ENCODE measurements around the gene TBL3.

TBL3 gene

DNA sequence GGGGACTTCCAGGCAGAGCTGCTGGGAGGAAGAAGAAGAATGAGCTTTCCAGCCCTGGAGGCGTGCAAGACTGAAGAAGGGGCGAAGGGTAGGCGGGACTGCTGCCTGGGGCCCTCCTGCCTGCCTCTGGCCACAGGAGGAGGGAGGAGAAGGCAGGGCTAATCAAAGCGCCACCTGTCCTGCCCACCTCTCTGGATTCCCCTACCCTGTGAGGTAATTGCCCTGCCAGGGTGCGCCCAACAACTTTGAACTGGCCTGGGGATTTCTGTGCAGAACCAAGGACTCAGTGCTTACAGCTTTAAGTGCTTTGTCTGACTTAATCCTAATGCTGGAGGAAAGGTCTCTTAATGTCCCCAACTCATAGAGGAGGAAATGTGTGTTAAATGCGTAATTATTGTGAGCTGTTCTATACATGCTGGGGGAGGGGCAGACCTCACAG, 9.6 kb downstream of the TBL3 start, which contains the start of gene NOXO1:
NOXO1 (minus strand) TSS at position 72 of the 439 bp plus-strand sequence. CDS start 290 bp downstream, outside the sequence.
- no peak for DNase-seq (ENCODE audit: low read depth in 2 of 2)

DNA sequence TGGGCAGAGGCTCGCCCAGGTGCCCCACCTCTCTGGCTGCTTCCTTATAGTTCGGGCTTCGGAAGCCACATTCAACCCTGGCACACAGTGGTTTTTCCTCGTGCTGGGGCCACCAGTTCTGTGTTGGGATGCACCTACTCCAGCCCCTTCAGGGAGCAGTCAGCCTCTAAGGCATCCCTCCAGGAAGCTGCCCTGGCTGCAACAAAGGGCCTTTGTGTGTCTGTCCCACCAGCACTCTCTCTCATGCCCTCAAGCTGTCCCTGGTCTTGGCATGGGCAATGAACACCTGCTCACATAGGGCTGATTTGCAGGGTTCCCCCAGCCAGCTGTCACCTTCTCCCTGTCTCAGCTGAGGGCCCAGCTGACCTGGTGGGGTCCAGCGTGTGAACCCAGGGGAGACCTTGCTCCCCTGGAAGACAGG, 10.2 kb downstream of the TBL3 start:
- no peak for DNase-seq (ENCODE audit: low read depth in 2 of 2)

DNA sequence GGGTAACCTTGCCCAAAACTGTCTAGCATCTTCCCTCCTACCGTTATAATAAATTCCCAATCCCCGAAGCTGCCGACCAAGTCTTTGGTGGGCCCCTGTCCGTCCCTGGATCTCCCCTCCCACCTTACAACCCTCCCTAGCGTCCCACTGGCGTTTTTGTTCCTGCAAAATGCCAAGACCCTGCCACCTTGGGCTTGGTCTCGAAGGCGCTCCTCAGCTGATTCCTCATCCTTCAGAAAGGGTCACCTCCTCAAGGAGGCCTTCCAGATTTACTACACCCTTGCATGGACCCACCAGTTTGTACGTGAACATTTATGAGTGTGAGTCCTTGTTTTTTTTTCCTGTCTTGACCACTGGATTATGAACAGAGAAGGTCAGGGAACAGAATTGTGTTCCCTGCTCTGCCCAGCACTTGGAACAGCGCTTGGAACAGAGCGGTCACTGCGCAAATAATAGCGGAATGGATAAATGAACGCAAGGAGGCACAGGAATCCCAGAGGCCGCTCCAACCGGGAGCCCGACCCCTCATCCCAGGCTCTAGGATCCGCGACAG, 11.2 kb downstream of the TBL3 start:
- no peak for DNase-seq (ENCODE audit: low read depth in 2 of 2)

DNA sequence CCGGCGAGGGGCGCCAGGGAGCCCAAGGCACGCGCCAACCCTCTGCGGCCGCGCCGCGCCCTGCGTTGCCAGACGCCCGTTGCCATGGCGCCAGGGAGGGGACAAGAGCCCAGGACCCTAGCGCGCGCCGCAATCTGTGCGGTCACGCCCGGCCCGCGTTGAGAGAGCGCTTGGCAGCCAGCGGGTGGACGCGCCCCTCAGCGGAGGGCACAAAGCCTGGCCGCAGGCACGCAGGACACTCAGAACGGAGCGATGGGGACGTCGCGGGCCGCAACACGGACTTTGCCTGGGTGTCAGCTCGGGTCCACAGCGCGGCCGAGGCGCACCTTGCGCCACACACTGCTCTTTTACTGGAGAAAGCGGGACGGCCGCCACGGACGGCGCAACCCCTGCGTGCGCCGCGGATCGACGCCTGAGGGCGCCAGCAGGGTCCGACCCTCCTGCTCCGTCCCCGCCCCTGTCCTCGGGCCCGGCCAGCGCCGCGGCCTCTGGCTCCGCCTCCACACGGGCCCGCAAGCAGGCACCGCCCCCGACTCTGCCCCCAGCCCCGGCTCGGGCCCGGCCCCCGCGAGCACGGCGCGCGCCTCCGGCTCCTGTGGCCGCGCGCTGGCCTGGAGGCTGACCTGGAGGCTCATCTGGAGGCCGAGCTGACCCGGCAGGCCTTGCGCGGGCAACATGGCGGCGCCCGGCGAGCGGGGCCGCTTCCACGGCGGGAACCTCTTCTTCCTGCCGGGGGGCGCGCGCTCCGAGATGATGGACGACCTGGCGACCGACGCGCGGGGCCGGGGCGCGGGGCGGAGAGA, 11.9 kb downstream of the TBL3 start, which contains the start of gene GFER:
GFER (plus strand) TSS at position 650 of the 803 bp plus-strand sequence; CDS start at position 676, 26 bp downstream.
- DNase-seq (ENCODE audit: low read depth in 2 of 2): peak; percentile 41 to 50

DNA sequence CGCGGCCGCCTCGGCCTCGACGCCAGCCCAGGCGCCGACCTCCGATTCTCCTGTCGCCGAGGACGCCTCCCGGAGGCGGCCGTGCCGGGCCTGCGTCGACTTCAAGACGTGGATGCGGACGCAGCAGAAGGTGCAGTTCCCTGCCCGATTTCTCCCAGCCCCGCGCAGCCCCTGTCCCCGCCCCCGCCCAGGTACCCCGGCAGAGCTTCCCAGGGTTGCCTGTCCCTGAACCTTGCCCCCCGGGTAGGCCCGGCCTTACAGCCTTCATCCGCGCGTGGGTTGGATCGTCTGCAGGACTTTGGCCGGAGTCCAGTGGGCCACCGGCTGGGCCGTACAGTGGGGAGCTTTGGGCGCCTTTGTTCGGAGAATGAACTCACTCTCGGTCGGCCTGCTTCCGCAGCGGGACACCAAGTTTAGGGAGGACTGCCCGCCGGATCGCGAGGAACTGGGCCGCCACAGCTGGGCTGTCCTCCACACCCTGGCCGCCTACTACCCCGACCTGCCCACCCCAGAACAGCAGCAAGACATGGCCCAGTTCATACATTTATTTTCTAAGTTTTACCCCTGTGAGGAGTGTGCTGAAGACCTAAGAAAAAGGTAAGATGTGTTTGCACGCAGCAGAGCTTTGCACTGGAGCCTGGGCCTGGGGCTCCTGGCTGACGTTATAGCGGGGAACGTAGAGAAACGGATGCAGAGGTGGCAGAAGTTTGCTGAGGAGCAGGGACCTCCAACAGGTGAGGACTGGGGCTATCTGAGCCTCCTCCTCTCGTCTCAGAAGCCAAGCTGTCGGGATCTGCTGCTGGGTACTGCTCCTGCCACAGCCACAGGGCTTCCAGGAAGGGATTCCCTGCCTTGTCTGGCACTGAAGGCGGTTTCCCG, 12.7 kb downstream of the TBL3 start:
- DNase-seq (ENCODE audit: low read depth in 2 of 2): no peak

DNA sequence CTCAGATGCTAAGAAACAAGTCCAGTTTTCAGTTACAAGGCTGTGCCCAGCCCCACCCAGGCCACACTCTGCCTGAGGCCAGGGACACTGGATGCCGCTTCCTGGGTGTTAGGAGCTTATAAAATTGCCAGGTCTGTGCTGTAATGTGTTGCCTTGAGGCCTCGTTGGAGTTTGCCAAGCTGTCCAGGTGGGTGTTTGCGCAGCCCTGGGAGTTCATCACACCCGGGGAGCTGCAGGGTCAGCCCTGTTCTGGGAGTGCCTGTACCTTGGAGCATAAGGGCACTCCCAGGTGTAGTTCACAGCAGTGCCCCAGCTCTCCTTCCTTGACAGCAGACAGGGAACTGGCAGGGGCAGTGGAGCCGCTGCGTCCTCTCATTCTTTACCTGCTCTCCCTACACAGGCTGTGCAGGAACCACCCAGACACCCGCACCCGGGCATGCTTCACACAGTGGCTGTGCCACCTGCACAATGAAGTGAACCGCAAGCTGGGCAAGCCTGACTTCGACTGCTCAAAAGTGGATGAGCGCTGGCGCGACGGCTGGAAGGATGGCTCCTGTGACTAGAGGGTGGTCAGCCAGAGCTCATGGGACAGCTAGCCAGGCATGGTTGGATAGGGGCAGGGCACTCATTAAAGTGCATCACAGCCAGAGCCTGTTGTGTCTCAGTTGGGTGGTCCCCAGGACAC, 13.8 kb downstream of the TBL3 start:
- no peak for DNase-seq (ENCODE audit: low read depth in 2 of 2)

DNA sequence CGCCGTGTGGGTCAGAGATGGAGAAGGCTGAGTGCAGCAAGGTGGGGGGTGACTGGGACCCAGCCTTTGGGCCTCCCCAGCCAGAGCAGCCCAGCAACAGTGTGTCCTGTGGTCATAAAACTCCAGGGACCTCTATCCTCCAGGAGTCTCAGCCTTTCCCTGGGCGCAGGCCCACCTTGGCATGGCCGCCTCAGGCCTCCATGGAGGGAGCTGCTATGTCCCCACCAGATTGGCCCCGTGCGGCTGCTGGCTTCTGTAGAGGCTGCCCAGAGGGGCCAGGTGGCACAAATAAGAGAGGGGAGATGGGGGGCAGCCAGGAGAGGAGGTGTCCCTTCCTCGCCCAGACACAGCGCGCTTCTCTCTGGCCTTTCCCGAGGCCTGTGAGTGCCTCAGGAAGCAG, 15.3 kb downstream of the TBL3 start:
- DNase-seq (ENCODE audit: low read depth in 2 of 2): no peak

DNA sequence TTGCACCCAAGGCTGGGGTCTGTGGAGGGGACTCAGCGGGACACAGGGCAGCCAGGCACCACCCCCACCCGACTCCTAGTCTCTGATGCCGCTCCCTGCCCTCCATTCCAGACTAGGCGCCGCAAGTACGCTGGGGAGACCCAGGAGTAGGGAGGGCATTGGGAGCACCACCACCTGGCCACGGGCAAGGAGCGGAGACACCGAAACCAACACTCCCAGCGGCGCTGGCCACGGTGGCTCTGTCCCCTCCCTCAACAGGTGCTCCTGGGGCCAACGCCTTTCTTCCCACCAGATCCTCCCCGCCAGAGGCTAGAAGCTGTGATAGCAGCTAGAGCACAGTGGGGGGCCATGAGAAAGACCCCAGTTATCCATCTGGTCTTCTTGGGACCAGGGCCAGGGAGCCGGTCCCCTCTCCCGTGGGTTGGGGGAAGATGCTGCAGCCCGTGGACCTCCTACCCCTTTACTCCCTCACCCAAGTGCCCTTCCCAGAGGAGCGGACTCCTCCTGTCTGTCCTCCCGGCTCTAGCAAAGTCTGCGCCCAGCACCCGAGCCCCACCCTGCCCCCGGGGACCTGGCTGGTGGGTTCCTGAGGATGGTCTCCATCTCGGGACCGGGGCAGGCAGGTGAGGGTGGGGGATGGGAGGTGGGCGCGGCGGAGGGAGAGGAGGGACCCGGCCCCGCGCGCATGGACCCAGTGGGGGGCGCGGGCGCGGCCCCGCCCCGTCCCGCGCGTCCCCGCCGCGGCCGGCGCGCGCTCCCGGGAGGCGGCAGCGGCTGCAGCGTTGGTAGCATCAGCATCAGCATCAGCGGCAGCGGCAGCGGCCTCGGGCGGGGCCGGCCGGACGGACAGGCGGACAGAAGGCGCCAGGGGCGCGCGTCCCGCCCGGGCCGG, 17.6 kb downstream of the TBL3 start, which contains the start of gene SYNGR3:
SYNGR3 (plus strand) TSS at position 762 of the 892 bp plus-strand sequence. CDS start 133 bp downstream, outside the sequence.
- DNase-seq (ENCODE audit: low read depth in 2 of 2): no peak

DNA sequence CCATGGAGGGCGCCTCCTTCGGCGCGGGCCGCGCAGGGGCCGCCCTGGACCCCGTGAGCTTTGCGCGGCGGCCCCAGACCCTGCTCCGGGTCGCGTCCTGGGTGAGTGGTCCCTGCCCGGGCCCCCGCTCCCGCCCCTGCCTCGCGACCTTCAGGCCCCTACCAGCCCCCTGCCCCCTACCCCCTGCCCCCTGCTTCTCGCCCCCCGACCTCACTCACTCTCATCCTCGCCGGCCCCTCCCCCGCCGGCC, 18.2 kb downstream of the TBL3 start:
- DNase-seq (ENCODE audit: low read depth in 2 of 2): no peak

DNA sequence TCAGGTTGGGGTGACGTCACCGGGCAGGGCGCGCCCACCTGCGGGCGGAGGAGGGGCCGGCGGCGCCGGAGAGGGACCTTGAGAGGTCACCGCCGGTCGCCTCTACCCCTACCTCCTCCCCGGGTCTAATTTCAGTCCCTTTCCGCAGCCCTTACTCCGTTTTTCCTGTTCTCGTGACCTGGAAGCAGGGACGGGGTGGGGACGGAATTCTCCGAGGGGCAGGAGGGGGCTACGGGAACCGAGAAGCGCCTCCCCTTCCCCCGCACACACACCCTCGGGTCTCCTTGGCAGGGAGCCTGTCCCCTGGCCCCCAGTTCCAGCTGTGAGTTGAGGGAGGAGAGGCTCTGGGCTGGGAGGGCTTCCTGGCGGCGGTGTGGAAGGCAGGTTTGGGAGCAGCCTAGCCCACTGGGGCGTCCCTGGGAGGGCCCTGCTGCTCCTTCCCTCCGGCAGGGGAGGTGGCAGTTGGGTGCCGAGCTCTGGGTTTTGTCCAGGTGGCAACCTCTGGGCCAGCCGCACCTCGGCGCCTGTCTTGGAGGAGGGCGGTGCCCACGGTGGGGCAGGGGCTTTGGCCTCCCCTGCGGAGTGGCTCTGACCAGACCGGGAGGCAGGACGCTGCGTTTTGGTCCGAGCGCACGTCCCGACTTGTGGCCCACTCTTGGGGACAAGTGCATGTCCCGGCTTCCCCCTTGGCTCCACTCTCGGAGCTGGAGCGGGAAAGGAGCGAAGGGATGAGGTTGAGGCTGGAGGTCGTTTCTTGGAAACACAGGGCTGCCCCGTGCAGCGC, 18.7 kb downstream of the TBL3 start:
- DNase-seq (ENCODE audit: low read depth in 2 of 2): no peak

DNA sequence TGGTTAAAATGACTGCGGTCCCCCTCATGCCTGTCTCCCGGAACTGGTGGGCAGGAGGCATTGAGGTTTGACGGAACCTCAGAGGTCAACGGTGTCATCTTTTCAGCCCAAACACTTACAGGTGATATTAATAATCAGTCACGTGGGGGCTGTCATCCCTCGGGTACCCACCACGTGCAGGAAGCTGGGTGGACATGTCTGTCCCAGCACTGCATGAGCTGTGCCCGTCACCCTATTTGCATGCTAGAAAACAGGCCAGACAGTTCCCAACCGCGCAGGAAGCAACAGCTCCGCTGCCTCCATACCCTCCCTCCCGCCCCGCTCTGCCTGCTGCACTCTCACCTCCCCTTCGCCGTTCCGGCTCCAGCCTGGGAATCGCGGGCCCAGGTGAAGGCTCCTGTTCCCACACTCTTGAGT, 19.3 kb downstream of the TBL3 start:
- no peak for DNase-seq (ENCODE audit: low read depth in 2 of 2)

DNA sequence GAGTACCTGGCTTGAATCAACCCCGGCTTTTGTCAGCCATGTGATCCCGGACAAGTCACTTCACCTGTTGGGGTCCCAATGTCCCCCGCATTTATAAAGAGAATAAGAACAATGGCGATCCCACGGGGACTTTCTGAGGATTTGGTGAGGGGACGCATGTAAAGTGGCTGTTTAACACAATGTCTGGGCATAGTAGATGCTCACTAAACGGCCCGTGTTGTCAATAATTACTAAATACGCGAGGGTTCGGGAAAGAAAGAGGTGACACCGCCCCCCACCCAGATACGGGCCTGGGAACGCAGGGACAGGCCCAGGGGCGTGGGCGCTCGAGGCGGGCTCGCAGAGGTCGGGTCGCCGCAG, 19.7 kb downstream of the TBL3 start:
- no peak for DNase-seq (ENCODE audit: low read depth in 2 of 2)

DNA sequence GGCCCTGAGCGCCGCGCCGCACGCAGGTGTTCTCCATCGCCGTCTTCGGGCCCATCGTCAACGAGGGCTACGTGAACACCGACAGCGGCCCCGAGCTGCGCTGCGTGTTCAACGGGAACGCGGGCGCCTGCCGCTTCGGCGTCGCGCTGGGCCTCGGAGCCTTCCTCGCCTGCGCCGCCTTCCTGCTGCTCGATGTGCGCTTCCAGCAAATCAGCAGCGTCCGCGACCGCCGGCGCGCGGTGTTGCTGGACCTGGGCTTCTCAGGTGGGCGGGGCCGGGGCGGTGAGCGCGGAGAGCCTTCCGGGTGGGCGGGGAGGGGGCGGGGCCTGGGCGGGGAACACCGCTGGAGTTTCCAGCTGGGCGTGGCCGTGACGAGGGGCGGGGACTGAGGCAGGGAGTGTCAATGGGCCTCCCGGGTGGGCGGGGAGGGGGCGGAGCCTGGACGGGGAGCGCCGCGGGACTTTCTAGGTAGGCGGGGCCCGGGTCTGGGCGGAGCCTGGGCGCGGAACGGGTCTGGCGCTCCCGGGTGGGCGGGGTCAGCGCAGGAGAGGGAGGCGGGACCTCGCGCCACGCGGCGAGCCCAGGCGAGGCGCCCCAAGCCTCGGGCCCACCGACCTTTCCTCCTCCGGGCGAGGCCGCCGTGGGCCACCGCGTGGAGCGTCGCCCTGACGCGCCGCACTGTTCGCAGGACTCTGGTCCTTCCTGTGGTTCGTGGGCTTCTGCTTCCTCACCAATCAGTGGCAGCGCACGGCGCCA, 20.3 kb downstream of the TBL3 start:
- DNase-seq (ENCODE audit: low read depth in 2 of 2): peak; percentile 94 to 98

DNA sequence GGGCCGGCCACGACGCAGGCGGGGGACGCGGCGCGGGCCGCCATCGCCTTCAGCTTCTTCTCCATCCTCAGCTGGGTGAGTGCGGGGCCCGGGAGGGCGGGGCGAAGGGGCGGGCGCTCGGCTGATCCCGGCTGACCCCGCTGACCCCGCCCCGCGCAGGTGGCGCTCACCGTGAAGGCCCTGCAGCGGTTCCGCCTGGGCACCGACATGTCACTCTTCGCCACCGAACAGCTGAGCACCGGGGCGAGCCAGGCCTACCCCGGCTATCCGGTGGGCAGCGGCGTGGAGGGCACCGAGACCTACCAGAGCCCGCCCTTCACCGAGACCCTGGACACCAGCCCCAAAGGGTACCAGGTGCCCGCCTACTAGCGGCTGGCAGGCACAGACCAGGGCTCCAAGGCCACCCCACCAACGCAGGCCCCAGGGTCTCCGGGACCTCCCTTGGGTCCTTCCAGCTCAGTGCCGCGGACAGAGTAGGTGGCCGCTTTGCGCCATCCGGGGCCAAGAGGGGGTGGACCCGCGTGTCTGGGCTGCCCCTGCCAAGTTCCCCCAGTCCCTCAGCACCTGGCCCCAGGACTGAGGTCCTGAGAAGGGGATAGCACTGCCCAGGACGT, 21.0 kb downstream of the TBL3 start:
- no peak for DNase-seq (ENCODE audit: low read depth in 2 of 2)

DNA sequence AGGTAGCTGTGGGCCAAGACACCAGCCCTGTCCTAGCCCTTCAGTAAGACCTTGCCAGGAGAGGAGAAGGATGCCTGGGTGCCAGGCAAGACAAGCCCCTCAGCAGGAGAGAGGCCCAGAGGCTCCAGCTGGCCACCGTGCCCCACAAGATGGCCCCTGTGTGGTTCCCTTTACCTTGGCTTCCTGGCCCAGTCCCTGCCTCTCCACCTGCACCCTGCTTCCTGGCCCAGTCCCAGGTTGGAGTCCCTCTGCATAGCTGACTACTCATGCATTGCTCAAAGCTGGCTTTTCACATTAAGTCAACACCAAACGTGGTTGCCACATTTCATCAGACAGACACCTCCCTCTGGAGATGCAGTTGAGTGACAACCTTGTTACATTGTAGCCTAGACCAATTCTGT, 21.9 kb downstream of the TBL3 start:
- no peak for DNase-seq (ENCODE audit: low read depth in 2 of 2)

DNA sequence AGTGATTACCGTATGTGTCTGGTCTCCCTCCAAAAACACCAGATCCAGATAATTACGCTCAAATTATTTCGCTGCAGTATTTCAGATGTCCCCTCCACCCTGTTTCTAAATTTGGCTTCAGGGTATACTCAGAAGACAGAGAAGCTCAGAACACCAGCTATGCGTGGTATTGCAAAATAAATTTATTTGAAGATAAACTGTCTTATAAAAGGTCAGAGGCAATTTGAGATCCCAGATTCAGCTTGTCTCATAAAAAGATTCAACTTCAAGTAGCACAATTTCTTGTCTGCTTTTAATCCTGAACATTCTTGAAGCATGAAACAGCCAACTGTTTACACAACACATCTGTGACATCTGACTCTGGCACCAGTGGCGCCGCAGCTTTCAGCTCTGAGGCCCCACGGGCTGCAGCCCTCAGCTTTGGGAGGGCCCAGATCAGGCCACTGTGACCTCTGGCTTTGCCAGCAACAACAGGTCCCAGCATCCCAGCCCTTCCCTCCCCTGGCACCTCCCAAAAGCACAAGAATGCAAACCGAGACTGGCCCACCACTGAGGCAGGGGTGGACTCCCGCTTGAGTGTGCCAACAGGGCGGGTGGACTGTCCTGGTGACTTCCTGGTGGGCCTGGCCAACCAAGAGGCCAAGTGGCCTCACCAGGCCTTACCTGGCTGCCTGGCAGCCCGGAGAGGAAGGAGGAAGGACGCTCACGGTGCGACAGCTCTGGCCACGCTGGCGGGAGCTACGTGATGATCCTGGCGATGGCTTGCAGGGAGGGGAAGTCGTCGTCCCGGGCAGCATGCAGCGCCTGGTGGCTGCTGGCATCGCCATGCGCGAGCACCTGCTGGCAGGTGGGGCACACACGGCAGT, 25.9 kb downstream of the TBL3 start:
- DNase-seq (ENCODE audit: low read depth in 2 of 2): no peak

DNA sequence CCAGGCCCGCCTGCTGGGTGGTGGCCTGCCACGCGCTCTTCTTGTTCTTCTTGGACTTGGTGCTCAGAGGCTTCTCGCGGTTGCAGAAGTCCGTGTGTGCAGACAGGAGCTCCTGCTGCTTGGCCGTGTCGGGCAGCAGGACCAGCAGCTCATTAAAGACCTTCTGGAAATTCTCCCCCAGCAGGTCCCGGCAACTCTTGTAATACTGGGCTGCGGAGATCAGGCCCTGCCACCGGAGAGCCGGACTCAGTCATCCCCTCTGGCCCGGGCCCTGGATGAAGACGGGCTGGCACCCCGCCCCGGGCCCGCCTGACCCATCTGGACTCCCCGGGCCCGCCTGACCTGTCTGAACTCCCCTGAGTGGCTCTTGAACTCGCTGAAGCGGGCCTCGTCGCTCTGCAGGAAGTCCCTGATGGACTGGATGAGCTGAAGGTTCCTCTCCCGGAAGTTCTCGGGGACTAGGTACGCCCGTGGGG, 26.5 kb downstream of the TBL3 start:
- no peak for DNase-seq (ENCODE audit: low read depth in 2 of 2)

Data from stimulated activated CD8-positive, alpha-beta memory T cell treated with anti-CD3 and anti-CD28 coated beads, Interleukin-7, amount 100 ng/mL, for 1 hour (primary cell).